GM12873 (cell line): ENCODE measurements around the gene NPDC1.

Experiments
- CTCF ChIP-seq: IDR thresholded peaks from 2 replicates; pipeline ENCODE4 v1.5.1; 2012; ENCODE audit warnings: low read depth, mild to moderate bottlenecking, moderate library complexity, low read length, control low read depth; ENCODE audit not compliant: insufficient read depth; ENCODE audit errors: missing control alignments

Gene NPDC1

GRCh38 chr9:137022662-137023008, 23.3 kb downstream of the NPDC1 start:
- no peak for TF ChIP-seq CTCF

- TF ChIP-seq CTCF = no peak
Observed at GRCh38 chr9:137021979-137022661, 23.9 kb downstream of the NPDC1 start.

- TF ChIP-seq CTCF = no peak
Observed at GRCh38 chr9:137021568-137021978, 24.4 kb downstream of the NPDC1 start.

GRCh38 chr9:137020771-137021567, 25.0 kb downstream of the NPDC1 start:
- TF ChIP-seq CTCF = no peak

GRCh38 chr9:137019891-137020683, 25.9 kb downstream of the NPDC1 start:
- no peak for TF ChIP-seq CTCF

GRCh38 chr9:137018761-137019559, 27.0 kb downstream of the NPDC1 start:
- no peak for TF ChIP-seq CTCF
